Omental fat pad (tissue), 4 donors: Measurements from ENCODE around the gene AP2M1. TPM values are rescaled to one million over a fixed set of nuclear protein-coding genes. Genes with fewer than 3 reads are reported as not detected.

Source experiments
- ATAC-seq: fragments of 150-250 bp; one replicate; pipeline ENCODE4 v1.9.1; 2016; ENCODE audit warnings: mild to moderate bottlenecking, moderate library complexity; ENCODE audit not compliant: low FRiP score
- DNase-seq: peaks from one replicate; pipeline ENCODE4 v3.0.0-alpha.2; 2019; ENCODE audit warnings: low spot score
- total RNA-seq, 4 donors: library from RNA; depleted of rRNA; stranded (reverse); fragments of >200 nt; gene quantifications; one replicate each; pipeline ENCODE4 v1.1.0, GENCODE V29; 2016
- TF ChIP-seq, protein P1 (sequence below), 3 donors: fragments of 450-650 bp; IDR thresholded peaks; one replicate each; pipeline ENCODE4 v1.5.1; 2016 to 2017; ENCODE audit warnings: antibody characterized with exemption in 3 of 3, mild to moderate bottlenecking in 3 of 3, moderate library complexity in 2 of 3

Gene AP2M1
- total RNA-seq, 4 donors from 2014 or later, result 240 to 284 (median 246) TPM

GRCh38 chr3:184167786-184168185 is 6.9 kb upstream of the AP2M1 start:
- no peak for ATAC-seq
- no peak for DNase-seq
- TF ChIP-seq, protein P1, sequence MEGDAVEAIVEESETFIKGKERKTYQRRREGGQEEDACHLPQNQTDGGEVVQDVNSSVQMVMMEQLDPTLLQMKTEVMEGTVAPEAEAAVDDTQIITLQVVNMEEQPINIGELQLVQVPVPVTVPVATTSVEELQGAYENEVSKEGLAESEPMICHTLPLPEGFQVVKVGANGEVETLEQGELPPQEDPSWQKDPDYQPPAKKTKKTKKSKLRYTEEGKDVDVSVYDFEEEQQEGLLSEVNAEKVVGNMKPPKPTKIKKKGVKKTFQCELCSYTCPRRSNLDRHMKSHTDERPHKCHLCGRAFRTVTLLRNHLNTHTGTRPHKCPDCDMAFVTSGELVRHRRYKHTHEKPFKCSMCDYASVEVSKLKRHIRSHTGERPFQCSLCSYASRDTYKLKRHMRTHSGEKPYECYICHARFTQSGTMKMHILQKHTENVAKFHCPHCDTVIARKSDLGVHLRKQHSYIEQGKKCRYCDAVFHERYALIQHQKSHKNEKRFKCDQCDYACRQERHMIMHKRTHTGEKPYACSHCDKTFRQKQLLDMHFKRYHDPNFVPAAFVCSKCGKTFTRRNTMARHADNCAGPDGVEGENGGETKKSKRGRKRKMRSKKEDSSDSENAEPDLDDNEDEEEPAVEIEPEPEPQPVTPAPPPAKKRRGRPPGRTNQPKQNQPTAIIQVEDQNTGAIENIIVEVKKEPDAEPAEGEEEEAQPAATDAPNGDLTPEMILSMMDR (IDR thresholded peaks at IDR 0.05), result no peak

GRCh38 chr3:184168363-184169120 is 6.1 kb upstream of the AP2M1 start:
- ATAC-seq (peak; percentile 83), DNase-seq (no peak)
- TF ChIP-seq, protein P1 (IDR thresholded peaks at IDR 0.05), result no peak

GRCh38 chr3:184169896-184170875 is 4.5 kb upstream of the AP2M1 start:
- ATAC-seq (no peak), DNase-seq (no peak)
- TF ChIP-seq, protein P1 (IDR thresholded peaks at IDR 0.05), result no peak

- TF ChIP-seq, protein P1 (IDR thresholded peaks at IDR 0.05), result no peak
- DNase-seq (no peak), ATAC-seq (no peak)
These were observed 3.1 kb upstream of the AP2M1 start for GRCh38 chr3:184171562-184171961.

DNA sequence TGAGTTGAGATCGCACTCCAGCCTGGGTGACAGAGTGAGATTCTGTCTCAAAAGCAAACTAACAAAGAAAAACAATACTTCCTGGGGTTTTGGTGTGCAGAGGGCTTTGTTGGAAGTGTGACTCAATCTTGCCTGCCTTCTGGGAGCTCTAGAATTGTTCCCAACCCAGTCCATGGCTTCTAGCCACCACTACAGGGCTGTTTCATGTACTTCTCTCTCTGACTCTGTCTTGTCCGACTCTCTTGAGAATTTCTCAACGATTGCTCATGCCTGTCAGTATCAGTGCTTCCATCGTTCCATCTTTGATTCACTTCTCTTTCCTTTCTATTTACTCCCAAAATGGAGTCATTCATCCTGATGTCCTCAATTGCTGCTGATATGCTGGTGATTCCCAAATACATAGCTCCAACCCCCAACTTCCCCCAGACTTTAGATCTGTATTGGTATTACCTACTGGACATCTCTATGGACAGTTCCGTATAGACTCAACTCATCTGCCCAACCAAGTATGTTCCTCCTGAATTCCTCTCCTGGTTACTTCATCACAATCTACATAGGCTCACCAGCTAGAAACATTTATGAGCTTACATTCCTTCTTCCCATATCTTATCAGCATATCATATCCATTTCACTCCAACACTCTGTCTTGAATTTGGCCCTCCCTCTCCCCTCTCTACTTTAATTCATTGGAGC is 1.8 kb upstream of the AP2M1 start:
- TF ChIP-seq, protein P1 (IDR thresholded peaks at IDR 0.05), result no peak
- ATAC-seq, result no peak
- DNase-seq, result no peak

DNA sequence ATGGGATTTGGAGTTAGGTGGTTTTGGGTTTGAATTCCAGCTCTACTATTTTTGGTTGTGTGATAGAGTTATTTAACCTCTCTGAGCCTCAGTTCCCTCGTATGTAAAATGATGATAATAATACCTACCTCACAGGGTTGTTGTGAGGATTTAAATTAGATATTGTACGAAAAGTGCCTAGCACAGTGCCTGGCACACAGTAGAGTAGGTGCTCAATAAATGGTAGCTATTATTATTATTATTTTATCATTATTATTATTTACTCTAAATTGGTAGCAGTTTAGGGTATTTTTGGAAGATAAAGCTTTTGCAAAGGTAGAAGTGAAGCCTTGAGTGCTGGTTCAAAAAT is 1.3 kb upstream of the AP2M1 start:
- DNase-seq (no peak), ATAC-seq (no peak)
- TF ChIP-seq, protein P1 (IDR thresholded peaks at IDR 0.05), result no peak
